ENCODE data around the gene EPS8L3.

DNA sequence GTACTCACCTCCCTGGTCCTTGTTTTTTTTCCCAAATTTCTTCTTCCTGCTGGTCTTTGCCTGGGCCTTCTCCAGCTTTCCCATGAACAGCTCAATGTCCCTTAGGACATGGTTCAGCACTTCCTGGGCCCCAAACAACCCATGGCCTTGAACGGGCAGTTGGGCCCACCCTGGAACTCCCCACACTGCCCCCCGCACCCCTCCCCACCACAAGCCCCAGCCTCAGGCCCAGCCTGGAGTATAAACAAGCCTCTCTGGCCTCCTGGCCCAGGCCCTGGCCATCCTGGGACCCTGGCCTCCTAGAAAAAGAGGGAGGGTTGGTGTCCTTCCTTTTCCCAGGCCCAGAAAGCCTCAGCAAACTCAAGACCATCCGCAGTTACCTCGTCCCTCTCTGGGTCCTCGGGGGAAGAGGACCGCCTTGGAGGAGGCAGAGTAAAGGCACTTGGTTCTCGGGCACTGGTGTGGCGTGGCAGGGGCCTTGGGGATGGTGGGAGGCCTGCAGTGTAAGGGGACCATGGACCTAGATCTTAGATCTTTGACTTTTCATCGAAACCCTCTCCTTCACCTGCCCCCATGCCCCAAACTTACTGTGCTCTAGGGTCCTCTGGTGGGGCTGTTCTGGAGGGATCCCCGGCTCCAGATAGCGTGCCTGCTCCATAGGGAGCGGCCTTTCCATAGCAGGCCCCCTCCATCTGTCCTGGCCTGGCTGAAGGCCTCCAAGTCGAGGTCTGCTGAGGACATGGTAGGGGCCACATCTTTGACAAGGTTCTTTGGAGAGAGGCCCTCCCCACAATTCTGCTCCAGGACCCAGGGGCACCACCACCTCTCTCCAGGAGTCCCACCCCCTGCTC is 5.6 kb downstream of the EPS8L3 start:
- TF ChIP-seq, protein P1, sequence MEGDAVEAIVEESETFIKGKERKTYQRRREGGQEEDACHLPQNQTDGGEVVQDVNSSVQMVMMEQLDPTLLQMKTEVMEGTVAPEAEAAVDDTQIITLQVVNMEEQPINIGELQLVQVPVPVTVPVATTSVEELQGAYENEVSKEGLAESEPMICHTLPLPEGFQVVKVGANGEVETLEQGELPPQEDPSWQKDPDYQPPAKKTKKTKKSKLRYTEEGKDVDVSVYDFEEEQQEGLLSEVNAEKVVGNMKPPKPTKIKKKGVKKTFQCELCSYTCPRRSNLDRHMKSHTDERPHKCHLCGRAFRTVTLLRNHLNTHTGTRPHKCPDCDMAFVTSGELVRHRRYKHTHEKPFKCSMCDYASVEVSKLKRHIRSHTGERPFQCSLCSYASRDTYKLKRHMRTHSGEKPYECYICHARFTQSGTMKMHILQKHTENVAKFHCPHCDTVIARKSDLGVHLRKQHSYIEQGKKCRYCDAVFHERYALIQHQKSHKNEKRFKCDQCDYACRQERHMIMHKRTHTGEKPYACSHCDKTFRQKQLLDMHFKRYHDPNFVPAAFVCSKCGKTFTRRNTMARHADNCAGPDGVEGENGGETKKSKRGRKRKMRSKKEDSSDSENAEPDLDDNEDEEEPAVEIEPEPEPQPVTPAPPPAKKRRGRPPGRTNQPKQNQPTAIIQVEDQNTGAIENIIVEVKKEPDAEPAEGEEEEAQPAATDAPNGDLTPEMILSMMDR (IDR thresholded peaks at IDR 0.05; ENCODE audit: insufficient read depth, low read length, poor library complexity, severe bottlenecking), result no peak
- TF ChIP-seq EZH2phosphoT487 (conservative IDR thresholded peaks at IDR 0.05; ENCODE audit: low read length), result no peak

All from SU-DHL-6 (cell line).